Neural cell (in vitro differentiated cells): ENCODE measurements around the gene GGT6.

ENCODE experiments used
- EP300 ChIP-seq: fragments of 450-650 bp; conservative IDR thresholded peaks from 2 replicates; pipeline ENCODE4 v1.6.1; 2014; ENCODE audit warnings: antibody characterized with exemption, mild to moderate bottlenecking, moderate library complexity; ENCODE audit not compliant: poor library complexity, severe bottlenecking
- EZH2 ChIP-seq: fragments of 200-600, 300-800 bp; shearing (Covaris generic), sonication (generic); IDR thresholded peaks from 2 replicates; pipeline ENCODE4 v1.6.1; 2014; ENCODE audit warnings: antibody characterized with exemption, low read length, borderline replicate concordance, mild to moderate bottlenecking; ENCODE audit not compliant: insufficient read depth, poor library complexity, severe bottlenecking
- MXI1 ChIP-seq: fragments of 450-650 bp; conservative IDR thresholded peaks from 2 replicates; pipeline ENCODE4 v1.6.1; 2014; ENCODE audit warnings: antibody characterized with exemption, mild to moderate bottlenecking; ENCODE audit not compliant: poor library complexity, severe bottlenecking
- POLR2AphosphoS5 ChIP-seq: IDR thresholded peaks from 2 replicates; pipeline ENCODE4 v1.6.1; 2012
- RAD21 ChIP-seq: fragments of 450-650 bp; conservative IDR thresholded peaks from 2 replicates; pipeline ENCODE4 v1.6.1; 2014; ENCODE audit warnings: antibody characterized with exemption, mild to moderate bottlenecking, moderate library complexity
- SMC3 ChIP-seq: fragments of 450-650 bp; conservative IDR thresholded peaks from 2 replicates; pipeline ENCODE4 v1.6.1; 2014; ENCODE audit warnings: antibody characterized with exemption, mild to moderate bottlenecking, moderate library complexity; ENCODE audit not compliant: poor library complexity
- TAF1 ChIP-seq: IDR thresholded peaks from 2 replicates; pipeline ENCODE4 v1.6.1; 2012; ENCODE audit warnings: low read depth
- TF ChIP-seq, protein P1 (sequence below): fragments of 450-650 bp; IDR thresholded peaks from 2 replicates; pipeline ENCODE4 v1.5.1; 2014; ENCODE audit warnings: antibody characterized with exemption, mild to moderate bottlenecking, moderate library complexity; ENCODE audit not compliant: poor library complexity, severe bottlenecking
- TF ChIP-seq, protein P2 (sequence below): IDR thresholded peaks from 2 replicates; pipeline ENCODE4 v1.6.1; 2012; ENCODE audit warnings: borderline replicate concordance

DNA sequence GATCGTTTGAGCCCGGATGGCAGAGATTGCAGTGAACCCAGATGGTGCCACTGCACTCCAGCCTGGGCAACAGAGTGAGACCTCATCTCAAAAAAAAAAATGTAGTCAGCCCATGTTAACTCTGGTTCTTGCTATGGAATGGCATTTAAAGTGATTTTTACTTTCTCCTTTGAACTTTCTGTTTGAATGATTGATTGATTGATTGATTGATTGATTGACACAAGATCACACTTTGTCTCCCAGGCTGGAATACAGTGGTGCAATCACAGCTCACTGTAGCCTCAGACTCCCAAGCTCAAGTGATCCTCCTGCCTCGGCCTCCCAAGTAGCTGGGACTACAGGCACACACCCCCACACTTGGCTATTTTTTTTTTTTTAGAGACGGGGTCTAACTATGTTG lies 40.9 kb upstream of the GGT6 start:
- TF ChIP-seq, protein P1, sequence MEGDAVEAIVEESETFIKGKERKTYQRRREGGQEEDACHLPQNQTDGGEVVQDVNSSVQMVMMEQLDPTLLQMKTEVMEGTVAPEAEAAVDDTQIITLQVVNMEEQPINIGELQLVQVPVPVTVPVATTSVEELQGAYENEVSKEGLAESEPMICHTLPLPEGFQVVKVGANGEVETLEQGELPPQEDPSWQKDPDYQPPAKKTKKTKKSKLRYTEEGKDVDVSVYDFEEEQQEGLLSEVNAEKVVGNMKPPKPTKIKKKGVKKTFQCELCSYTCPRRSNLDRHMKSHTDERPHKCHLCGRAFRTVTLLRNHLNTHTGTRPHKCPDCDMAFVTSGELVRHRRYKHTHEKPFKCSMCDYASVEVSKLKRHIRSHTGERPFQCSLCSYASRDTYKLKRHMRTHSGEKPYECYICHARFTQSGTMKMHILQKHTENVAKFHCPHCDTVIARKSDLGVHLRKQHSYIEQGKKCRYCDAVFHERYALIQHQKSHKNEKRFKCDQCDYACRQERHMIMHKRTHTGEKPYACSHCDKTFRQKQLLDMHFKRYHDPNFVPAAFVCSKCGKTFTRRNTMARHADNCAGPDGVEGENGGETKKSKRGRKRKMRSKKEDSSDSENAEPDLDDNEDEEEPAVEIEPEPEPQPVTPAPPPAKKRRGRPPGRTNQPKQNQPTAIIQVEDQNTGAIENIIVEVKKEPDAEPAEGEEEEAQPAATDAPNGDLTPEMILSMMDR = no peak
- TF ChIP-seq, protein P2, sequence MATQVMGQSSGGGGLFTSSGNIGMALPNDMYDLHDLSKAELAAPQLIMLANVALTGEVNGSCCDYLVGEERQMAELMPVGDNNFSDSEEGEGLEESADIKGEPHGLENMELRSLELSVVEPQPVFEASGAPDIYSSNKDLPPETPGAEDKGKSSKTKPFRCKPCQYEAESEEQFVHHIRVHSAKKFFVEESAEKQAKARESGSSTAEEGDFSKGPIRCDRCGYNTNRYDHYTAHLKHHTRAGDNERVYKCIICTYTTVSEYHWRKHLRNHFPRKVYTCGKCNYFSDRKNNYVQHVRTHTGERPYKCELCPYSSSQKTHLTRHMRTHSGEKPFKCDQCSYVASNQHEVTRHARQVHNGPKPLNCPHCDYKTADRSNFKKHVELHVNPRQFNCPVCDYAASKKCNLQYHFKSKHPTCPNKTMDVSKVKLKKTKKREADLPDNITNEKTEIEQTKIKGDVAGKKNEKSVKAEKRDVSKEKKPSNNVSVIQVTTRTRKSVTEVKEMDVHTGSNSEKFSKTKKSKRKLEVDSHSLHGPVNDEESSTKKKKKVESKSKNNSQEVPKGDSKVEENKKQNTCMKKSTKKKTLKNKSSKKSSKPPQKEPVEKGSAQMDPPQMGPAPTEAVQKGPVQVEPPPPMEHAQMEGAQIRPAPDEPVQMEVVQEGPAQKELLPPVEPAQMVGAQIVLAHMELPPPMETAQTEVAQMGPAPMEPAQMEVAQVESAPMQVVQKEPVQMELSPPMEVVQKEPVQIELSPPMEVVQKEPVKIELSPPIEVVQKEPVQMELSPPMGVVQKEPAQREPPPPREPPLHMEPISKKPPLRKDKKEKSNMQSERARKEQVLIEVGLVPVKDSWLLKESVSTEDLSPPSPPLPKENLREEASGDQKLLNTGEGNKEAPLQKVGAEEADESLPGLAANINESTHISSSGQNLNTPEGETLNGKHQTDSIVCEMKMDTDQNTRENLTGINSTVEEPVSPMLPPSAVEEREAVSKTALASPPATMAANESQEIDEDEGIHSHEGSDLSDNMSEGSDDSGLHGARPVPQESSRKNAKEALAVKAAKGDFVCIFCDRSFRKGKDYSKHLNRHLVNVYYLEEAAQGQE = no peak
- TF ChIP-seq EZH2 = no peak
- TF ChIP-seq POLR2AphosphoS5 = no peak
- no peak for TF ChIP-seq EP300
- no peak for TF ChIP-seq TAF1
- no peak for TF ChIP-seq RAD21
- TF ChIP-seq MXI1 = no peak
- TF ChIP-seq SMC3 = no peak
